ENCODE data around the gene TTC22.

DNA sequence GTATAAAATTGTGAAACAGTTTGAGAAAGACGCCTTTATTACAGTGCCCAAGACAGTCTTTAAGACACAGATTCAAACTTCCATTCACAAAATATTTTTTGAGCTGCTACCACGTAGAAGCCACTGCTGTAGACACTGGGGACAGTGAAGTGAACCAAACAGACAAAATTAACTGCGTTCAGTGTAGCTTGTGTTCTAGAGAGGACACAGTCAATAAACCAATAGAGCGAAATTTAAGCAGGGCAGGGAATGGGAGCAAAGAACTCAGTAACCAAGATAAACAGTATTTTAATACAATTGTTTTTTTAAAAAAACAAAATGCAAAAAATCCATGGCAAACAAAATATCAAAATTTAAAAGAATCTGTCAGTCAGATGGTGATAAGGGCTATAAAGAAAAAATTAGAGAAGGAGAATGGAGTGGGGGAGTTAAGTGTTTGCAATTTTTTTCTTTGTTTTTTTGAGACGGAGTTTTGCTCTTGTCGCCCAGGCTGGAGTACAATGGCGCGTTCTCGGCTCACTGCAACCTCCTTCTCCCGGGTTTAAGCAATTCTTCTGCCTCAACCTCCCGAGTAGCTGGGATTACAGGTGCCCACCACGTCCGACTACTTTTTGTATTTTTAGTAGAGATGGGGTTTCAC is 36.1 kb downstream of the TTC22 start:
- TF ChIP-seq, protein P1, sequence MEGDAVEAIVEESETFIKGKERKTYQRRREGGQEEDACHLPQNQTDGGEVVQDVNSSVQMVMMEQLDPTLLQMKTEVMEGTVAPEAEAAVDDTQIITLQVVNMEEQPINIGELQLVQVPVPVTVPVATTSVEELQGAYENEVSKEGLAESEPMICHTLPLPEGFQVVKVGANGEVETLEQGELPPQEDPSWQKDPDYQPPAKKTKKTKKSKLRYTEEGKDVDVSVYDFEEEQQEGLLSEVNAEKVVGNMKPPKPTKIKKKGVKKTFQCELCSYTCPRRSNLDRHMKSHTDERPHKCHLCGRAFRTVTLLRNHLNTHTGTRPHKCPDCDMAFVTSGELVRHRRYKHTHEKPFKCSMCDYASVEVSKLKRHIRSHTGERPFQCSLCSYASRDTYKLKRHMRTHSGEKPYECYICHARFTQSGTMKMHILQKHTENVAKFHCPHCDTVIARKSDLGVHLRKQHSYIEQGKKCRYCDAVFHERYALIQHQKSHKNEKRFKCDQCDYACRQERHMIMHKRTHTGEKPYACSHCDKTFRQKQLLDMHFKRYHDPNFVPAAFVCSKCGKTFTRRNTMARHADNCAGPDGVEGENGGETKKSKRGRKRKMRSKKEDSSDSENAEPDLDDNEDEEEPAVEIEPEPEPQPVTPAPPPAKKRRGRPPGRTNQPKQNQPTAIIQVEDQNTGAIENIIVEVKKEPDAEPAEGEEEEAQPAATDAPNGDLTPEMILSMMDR (IDR thresholded peaks at IDR 0.05; ENCODE audit: poor library complexity), result no peak
- TF ChIP-seq EZH2 (IDR thresholded peaks at IDR 0.05; ENCODE audit: borderline replicate concordance), result no peak
- no peak for TF ChIP-seq EZH2phosphoT487 (IDR thresholded peaks at IDR 0.05; ENCODE audit: low read depth, severe bottlenecking, unreplicated experiment)

All from hepatocyte (in vitro differentiated cells).